ENCODE results near the gene UQCRC2. TPM values are rescaled to one million over a fixed set of nuclear protein-coding genes. Genes with fewer than 3 reads are reported as not detected.
"Not testable (repeated sequence)": the region's sequence is repeated elsewhere in the genome, so short reads cannot be mapped to it uniquely, and the experiment has no call there.

Gene UQCRC2
- total and polyA plus RNA-seq, 5 experiments from 2014 or later, result 176 to 196 (median 187) TPM

- H3K4me3 Mint-ChIP-seq, result no peak overlapping the region
- H3K4me1 Mint-ChIP-seq, result peaks cover 30 to 65% (median 59%) of the 10 kb centered on the region in 4 donors
- no peaks in the 10 kb centered on the region for H3K9me3 Mint-ChIP-seq
- no peak for ATAC-seq
- no peak overlapping the region for H3K27ac Mint-ChIP-seq
- H3K27me3 Mint-ChIP-seq, result no peaks in the 10 kb centered on the region
- H3K36me3 Mint-ChIP-seq, result peaks cover 0 to 2% (median 0%) of the 10 kb centered on the region in 3 donors
- POLR2A ChIA-PET, result no interaction called here
- no peak for DNase-seq
Observed at GRCh38 chr16:22018559-22018958, 65.4 kb downstream of the UQCRC2 start.

GRCh38 chr16:22022151-22022550 is 69.0 kb downstream of the UQCRC2 start:
- ATAC-seq, result no peak

GRCh38 chr16:22023505-22023904 is 70.3 kb downstream of the UQCRC2 start:
- no peaks in the 10 kb centered on the region for H3K9me3 Mint-ChIP-seq
- no peak for ATAC-seq
- peaks cover 0 to 3% (median 2%) of the 10 kb centered on the region in 3 donors for H3K36me3 Mint-ChIP-seq
- H3K4me1 Mint-ChIP-seq, result peaks cover 20 to 42% (median 39%) of the 10 kb centered on the region in 4 donors
- no peak overlapping the region for H3K4me3 Mint-ChIP-seq
- no peak for DNase-seq
- H3K27ac Mint-ChIP-seq, result peak overlapping the region in 1 of 10 donors; percentile 7
- POLR2A ChIA-PET, result no interaction called here
- H3K27me3 Mint-ChIP-seq, result no peaks in the 10 kb centered on the region

More at GRCh38 chr16:22022151-22022550, 69.0 kb downstream of the UQCRC2 start:
- H3K36me3 Mint-ChIP-seq, result peaks cover 0 to 3% (median 2%) of the 10 kb centered on the region in 3 donors
- H3K27me3 Mint-ChIP-seq, result no peaks in the 10 kb centered on the region
- POLR2A ChIA-PET, result no interaction called here
- no peaks in the 10 kb centered on the region for H3K9me3 Mint-ChIP-seq
- no peak overlapping the region for H3K4me3 Mint-ChIP-seq
- no peak for DNase-seq
- H3K27ac Mint-ChIP-seq, result peak overlapping the region in 1 of 10 donors; percentile 60
- H3K4me1 Mint-ChIP-seq, result peaks cover 25 to 52% (median 43%) of the 10 kb centered on the region in 4 donors

GRCh38 chr16:22024785-22025184 is 71.6 kb downstream of the UQCRC2 start:
- not testable (repeated sequence) for H3K36me3 Mint-ChIP-seq, ATAC-seq, H3K4me3 Mint-ChIP-seq, H3K27me3 Mint-ChIP-seq, H3K9me3 Mint-ChIP-seq, DNase-seq
- H3K27ac Mint-ChIP-seq, result peak overlapping the region in 1 of 10 donors; percentile 43
- H3K4me1 Mint-ChIP-seq, result peaks cover 12 to 32% (median 30%) of the 10 kb centered on the region in 4 donors
- POLR2A ChIA-PET, result interaction anchor here (0.9 kb wide), 1 partner anchor 17 kb away, joined by 3 read pairs; no protein-coding TSS in a partner anchor

- Mint-ChIP-seq H3K27me3 (no peaks in the 10 kb centered on the region), H3K9me3 (no peaks in the 10 kb centered on the region), H3K4me3 (no peak overlapping the region), H3K27ac (no peak overlapping the region), H3K4me1 (peaks cover 4 to 30% (median 23%) of the 10 kb centered on the region in 4 donors), H3K36me3 (peaks cover 8 to 29% (median 9%) of the 10 kb centered on the region in 3 donors)
- DNase-seq (no peak), ATAC-seq (no peak)
- POLR2A ChIA-PET, result no interaction called here
Observed at GRCh38 chr16:22027633-22028032, 74.5 kb downstream of the UQCRC2 start.

GRCh38 chr16:22029632-22030031 is 76.5 kb downstream of the UQCRC2 start:
- Mint-ChIP-seq H3K4me3 (no peak overlapping the region), H3K27ac (no peak overlapping the region), H3K9me3 (no peaks in the 10 kb centered on the region), H3K27me3 (no peaks in the 10 kb centered on the region), H3K4me1 (peaks cover 3 to 36% (median 28%) of the 10 kb centered on the region in 4 donors), H3K36me3 (peaks cover 8 to 37% (median 10%) of the 10 kb centered on the region in 3 donors)
- POLR2A ChIA-PET, result no interaction called here
- ATAC-seq, result no peak
- DNase-seq, result no peak

- Mint-ChIP-seq H3K27me3 (no peaks in the 10 kb centered on the region), H3K4me3 (no peak overlapping the region), H3K36me3 (peaks cover 8 to 44% (median 10%) of the 10 kb centered on the region in 3 donors), H3K9me3 (no peaks in the 10 kb centered on the region), H3K4me1 (peaks cover 3 to 37% (median 31%) of the 10 kb centered on the region in 4 donors), H3K27ac (peak overlapping the region in 1 of 10 donors; percentile 12)
- ATAC-seq, result no peak
- no peak for DNase-seq
- POLR2A ChIA-PET, result no interaction called here
Observed at GRCh38 chr16:22030087-22030812, 77.1 kb downstream of the UQCRC2 start.

GRCh38 chr16:22031483-22032083 is 78.4 kb downstream of the UQCRC2 start:
- no peak for ATAC-seq
- POLR2A ChIA-PET, result no interaction called here
- Mint-ChIP-seq H3K4me1 (peaks cover 3 to 30% (median 22%) of the 10 kb centered on the region in 4 donors), H3K36me3 (peaks cover 8 to 52% (median 10%) of the 10 kb centered on the region in 3 donors), H3K27ac (no peak overlapping the region), H3K27me3 (no peaks in the 10 kb centered on the region), H3K9me3 (no peaks in the 10 kb centered on the region), H3K4me3 (no peak overlapping the region)
- no peak for DNase-seq

Other genes starting within 250 kb of the UQCRC2 start
- gene NPIPB4, start 95.6 kb upstream of the UQCRC2 start, total RNA-seq, result 100 to 1,000 TPM; 292 to 325 TPM
- gene NPIPB4, start 95.6 kb upstream of the UQCRC2 start, polyA plus RNA-seq, result 1 to 10 TPM; 5.2 to 6.0 (median 5.3) TPM
- not detected for gene PDZD9, start 47.8 kb downstream of the UQCRC2 start, total RNA-seq
- gene PDZD9, start 47.8 kb downstream of the UQCRC2 start, polyA plus RNA-seq, result under 1 TPM in 2 of 3 donors, not detected in 1; 0.19 to 0.30 TPM
- 10 to 100 TPM; 15.6 to 18.9 TPM for gene MOSMO, start 54.8 kb downstream of the UQCRC2 start, total RNA-seq
- 1 to 10 TPM; 4.7 to 6.5 (median 4.9) TPM for gene MOSMO, start 54.8 kb downstream of the UQCRC2 start, polyA plus RNA-seq
- gene VWA3A, start 139.2 kb downstream of the UQCRC2 start, total RNA-seq, result under 1 TPM; 0.65 to 0.99 TPM
- gene VWA3A, start 139.2 kb downstream of the UQCRC2 start, polyA plus RNA-seq, result not detected
- under 1 TPM; 0.55 to 0.70 TPM for gene SDR42E2, start 209.1 kb downstream of the UQCRC2 start, total RNA-seq
- gene SDR42E2, start 209.1 kb downstream of the UQCRC2 start, polyA plus RNA-seq, result under 1 TPM; 0.23 to 0.45 (median 0.29) TPM

Data from naive thymus-derived CD8-positive, alpha-beta T cell (primary cell).